Upper lobe of left lung (tissue), 4 donors: ENCODE measurements around the gene NUP214.

Source experiments
- EP300 ChIP-seq, 4 donors: sonication (generic); formaldehyde crosslinking; IDR thresholded peaks; one replicate each; pipeline ENCODE4 v1.5.1; 2017; ENCODE audit warnings: antibody characterized with exemption in 4 of 4, control low read depth in 2 of 4
- POLR2A ChIP-seq, 4 donors: fragments of 450-650 bp; IDR thresholded peaks; one replicate each; pipeline ENCODE4 v1.5.1; 2016 to 2017; ENCODE audit warnings: antibody characterized with exemption in 4 of 4, mild to moderate bottlenecking in 2 of 4
- POLR2AphosphoS5 ChIP-seq, 2 donors: sonication (generic); formaldehyde crosslinking; IDR thresholded peaks; one replicate each; pipeline ENCODE4 v1.5.1; 2017; ENCODE audit warnings: antibody characterized with exemption in 2 of 2
- TF ChIP-seq, protein P1 (sequence below), 6 experiments: fragments of 450-650 bp in 4 of 6; fragments of 200-600 bp in 2 of 6; sonication (generic) in 2 of 6; IDR thresholded peaks; one replicate each; pipeline ENCODE4 v1.5.1; 2016 to 2019; ENCODE audit warnings: antibody characterized with exemption in 6 of 6

DNA sequence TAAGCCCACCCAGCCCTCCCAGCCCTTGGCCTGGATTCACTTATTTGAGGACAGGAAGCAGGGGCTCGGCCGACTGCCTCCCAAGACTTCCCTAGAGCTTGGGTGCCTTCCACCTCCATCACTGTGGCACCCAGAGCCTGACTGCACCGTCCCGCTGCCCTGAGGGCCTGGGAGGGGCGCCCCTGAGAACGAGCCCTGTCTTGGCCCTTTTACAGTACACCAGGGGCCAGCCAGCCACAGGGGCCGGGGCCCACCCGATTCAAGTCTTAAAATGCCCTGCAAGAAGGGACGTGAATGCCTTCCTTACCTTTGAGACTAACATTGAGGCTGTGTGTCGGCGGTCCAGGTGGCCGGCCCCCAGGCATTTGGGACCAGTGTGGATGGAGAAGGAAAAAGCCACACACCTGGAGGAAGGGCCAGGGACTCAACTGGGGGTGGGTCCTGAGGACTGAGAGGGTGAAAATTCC lies 134.1 kb downstream of the NUP214 start:
- no peak for TF ChIP-seq POLR2AphosphoS5 (IDR thresholded peaks at IDR 0.05)
- TF ChIP-seq, protein P1, sequence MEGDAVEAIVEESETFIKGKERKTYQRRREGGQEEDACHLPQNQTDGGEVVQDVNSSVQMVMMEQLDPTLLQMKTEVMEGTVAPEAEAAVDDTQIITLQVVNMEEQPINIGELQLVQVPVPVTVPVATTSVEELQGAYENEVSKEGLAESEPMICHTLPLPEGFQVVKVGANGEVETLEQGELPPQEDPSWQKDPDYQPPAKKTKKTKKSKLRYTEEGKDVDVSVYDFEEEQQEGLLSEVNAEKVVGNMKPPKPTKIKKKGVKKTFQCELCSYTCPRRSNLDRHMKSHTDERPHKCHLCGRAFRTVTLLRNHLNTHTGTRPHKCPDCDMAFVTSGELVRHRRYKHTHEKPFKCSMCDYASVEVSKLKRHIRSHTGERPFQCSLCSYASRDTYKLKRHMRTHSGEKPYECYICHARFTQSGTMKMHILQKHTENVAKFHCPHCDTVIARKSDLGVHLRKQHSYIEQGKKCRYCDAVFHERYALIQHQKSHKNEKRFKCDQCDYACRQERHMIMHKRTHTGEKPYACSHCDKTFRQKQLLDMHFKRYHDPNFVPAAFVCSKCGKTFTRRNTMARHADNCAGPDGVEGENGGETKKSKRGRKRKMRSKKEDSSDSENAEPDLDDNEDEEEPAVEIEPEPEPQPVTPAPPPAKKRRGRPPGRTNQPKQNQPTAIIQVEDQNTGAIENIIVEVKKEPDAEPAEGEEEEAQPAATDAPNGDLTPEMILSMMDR (IDR thresholded peaks at IDR 0.05): no peak
- TF ChIP-seq POLR2A (IDR thresholded peaks at IDR 0.05): no peak
- TF ChIP-seq EP300 (IDR thresholded peaks at IDR 0.05): no peak
